SK-N-MC (cell line): ENCODE data around the gene AKR1C3.

Experiments used
- EZH2 ChIP-seq: fragments of 200-600 bp; sonication (generic); IDR thresholded peaks from one replicate; pipeline ENCODE4 v1.6.1; 2017; ENCODE audit warnings: antibody characterized with exemption
- POLR2AphosphoS5 ChIP-seq: IDR thresholded peaks from 2 replicates; pipeline ENCODE4 v1.6.1; 2012; ENCODE audit warnings: mild to moderate bottlenecking, low read depth, low read length, borderline replicate concordance

DNA sequence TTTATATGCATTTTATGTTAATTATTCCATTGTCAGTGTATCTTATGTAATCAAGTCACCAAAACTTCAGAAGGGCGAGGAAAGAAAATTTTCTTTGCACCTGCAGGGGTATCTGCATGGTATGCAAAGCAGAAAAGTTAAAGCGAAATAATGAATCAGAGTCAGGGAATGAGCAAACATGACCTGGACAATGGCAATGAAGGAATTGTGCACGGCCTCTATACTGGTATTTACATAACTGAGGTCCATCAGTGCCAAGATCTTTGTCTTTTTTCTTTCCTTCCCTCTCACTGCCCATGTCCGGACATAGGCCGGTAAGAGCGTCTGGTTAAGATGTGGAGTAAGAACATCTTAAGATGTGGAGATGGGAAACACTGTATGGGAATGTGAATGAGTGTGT is 14.4 kb upstream of the AKR1C3 start:
- no peak for TF ChIP-seq EZH2
- no peak for TF ChIP-seq POLR2AphosphoS5
